IPS DF 4.7 (cell line): Measurements from ENCODE around the gene TSPY8.
"Not testable (repeated sequence)": the region's sequence is repeated elsewhere in the genome, so short reads cannot be mapped to it uniquely, and the experiment has no call there.

Source experiments
- DNase-seq: peaks from one replicate; pipeline ENCODE4 v3.0.0-alpha.2; 2013; ENCODE audit warnings: low spot score; ENCODE audit errors: extremely low read depth

The TSPY8 gene, protein sequence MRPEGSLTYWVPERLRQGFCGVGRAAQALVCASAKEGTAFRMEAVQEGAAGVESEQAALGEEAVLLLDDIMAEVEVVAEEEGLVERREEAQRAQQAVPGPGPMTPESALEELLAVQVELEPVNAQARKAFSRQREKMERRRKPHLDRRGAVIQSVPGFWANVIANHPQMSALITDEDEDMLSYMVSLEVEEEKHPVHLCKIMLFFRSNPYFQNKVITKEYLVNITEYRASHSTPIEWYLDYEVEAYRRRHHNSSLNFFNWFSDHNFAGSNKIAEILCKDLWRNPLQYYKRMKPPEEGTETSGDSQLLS

DNA sequence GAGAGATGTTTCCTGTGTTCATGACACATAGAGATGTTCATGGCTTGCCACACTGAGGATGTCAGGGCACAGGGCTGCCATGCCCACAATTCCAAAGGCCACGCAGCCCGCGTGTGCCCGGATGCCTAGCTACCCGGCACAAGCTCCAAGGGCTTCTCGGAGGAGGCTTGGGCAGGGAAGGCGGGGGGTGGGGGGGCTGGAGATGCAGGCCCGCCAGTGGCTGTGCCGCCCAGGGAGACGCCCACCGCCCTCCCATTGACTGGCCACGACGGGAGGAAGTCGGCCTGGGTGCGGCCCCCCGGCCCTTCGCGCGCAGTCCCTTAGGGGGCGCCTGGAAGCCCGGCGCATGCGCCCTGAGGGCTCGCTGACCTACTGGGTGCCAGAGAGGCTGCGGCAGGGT lies at the start of gene TSPY8:
TSPY8 (plus strand) TSS at position 301 of the 400 bp plus-strand sequence; CDS start at position 347, 46 bp downstream.
- not testable (repeated sequence) for DNase-seq

DNA sequence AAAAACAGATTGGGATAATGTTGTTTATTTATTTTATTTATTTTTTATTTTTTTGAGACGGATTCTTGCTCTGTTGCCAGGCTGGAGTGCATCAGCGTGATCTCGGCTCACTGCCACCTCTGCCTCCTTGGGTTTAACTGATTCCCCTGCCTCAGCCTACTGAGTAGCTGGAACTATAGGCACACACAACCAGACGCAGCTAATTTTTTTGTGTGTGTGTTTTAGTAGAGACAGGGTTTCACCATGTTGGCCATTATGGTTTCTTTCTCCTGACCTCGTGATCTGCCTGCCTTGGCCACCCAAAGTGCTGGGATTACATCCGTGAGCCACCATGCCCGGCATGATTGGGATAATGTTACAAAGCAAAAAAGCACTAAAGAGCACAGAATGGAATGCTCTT lies 36.6 kb upstream of the TSPY8 start:
- no peak for DNase-seq

DNA sequence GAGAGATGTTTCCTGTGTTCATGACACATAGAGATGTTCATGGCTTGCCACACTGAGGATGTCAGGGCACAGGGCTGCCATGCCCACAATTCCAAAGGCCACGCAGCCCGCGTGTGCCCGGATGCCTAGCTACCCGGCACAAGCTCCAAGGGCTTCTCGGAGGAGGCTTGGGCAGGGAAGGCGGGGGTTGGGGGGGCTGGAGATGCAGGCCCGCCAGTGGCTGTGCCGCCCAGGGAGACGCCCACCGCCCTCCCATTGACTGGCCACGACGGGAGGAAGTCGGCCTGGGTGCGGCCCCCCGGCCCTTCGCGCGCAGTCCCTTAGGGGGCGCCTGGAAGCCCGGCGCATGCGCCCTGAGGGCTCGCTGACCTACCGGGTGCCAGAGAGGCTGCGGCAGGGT lies 20.4 kb upstream of the TSPY8 start, which contains the start of gene TSPY4:
TSPY4 (plus strand) TSS at position 301 of the 400 bp plus-strand sequence; CDS start at position 347, 46 bp downstream.
- DNase-seq = not testable (repeated sequence)

DNA sequence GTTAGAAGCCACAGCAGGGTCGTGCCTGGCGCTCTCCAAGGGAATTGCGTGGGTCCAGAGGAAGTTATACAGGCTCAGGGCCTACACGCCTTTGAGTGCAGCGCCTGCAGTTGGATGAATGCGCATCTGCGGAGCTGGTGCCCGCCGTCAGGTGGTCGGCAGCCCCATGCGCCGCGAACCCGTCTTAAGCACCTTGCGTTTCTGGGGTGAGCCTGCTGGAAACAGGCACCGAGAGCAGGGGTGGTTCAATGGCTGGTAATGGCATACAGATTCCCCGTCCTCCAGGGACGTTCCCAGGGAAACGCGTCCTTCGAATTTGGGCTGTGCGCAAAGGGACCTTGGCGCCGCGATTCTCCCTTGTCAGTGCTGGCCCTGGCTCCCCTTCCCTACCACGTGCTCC lies 38.9 kb downstream of the TSPY8 start:
- not testable (repeated sequence) for DNase-seq

DNA sequence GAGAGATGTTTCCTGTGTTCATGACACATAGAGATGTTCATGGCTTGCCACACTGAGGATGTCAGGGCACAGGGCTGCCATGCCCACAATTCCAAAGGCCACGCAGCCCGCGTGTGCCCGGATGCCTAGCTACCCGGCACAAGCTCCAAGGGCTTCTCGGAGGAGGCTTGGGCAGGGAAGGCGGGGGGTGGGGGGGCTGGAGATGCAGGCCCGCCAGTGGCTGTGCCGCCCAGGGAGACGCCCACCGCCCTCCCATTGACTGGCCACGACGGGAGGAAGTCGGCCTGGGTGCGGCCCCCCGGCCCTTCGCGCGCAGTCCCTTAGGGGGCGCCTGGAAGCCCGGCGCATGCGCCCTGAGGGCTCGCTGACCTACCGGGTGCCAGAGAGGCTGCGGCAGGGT lies 40.5 kb downstream of the TSPY8 start, which contains the start of gene TSPY3:
TSPY3 (plus strand) TSS at position 301 of the 400 bp plus-strand sequence; CDS start at position 347, 46 bp downstream.
- not testable (repeated sequence) for DNase-seq
